ENCODE data around the gene PLXNA2. TPM values are rescaled to one million over a fixed set of nuclear protein-coding genes. Genes with fewer than 3 reads are reported as not detected.
A peak's percentile ranks its signal among the peaks of the same experiment; 100 is the strongest.

The PLXNA2 gene
- total and polyA plus RNA-seq, 2 of the 13 experiments (the other 11 are each of a cell fraction or from before 2014, with no cell fraction given): 1.1 to 2.1 TPM

DNA sequence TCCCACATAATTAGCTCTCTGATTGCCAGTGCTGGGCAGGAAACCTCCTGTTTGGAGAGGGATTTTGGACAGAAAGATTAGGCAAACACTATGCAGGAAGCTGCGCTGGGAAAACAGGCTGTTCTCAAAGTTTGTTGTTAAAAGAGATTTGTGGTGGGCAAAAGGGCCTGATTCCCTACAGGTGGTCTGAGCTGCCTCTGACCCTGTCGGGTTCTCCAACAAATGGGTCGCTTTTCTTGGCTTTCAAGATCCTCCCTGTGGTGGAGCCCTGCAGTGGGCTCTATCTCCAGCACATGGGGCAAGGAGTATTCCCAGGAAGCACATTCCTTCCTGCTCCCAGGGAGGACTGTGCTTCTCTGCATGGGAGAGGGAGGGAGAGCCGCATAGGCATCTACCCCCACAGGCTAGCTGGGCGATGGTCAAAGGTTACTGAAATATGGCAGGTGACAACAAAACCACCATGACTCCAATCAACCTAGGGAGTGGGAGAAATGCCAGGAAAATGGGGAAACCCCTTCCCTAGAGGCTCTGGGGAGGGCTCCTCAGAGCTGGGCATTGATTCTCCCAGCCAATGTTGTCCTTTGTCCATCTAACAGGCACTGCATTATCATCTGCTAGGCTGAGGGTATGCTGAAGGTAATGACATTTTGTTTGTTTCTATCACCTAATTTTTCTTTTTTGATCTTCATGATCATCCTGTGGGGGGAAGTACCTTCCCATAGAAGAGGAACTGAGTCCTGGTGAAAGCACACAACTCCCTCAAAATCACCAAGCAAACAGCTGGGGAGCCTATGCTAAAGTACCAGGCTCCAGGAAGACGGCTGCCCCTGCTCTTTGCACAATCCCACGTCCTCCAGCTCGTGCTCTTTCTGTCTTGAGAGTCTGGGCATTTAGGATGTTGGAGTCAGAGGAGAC is 85.3 kb downstream of the PLXNA2 start (continued):
- TF ChIP-seq, protein P1, sequence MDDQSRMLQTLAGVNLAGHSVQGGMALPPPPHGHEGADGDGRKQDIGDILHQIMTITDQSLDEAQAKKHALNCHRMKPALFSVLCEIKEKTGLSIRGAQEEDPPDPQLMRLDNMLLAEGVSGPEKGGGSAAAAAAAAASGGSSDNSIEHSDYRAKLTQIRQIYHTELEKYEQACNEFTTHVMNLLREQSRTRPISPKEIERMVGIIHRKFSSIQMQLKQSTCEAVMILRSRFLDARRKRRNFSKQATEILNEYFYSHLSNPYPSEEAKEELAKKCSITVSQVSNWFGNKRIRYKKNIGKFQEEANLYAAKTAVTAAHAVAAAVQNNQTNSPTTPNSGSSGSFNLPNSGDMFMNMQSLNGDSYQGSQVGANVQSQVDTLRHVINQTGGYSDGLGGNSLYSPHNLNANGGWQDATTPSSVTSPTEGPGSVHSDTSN (CRISPR knock-in tag; IDR thresholded peaks at IDR 0.05; ENCODE audit: borderline replicate concordance): no peak
- peak; percentile 14; the same call in 1 of the 2 replicates for TF ChIP-seq YEATS4 (CRISPR knock-in tag; IDR thresholded peaks at IDR 0.05; ENCODE audit: borderline replicate concordance)
- no peak for TF ChIP-seq ZNF251 (CRISPR knock-in tag; IDR thresholded peaks at IDR 0.05)
- no peak for TF ChIP-seq NAIF1 (CRISPR knock-in tag; IDR thresholded peaks at IDR 0.05; ENCODE audit: borderline replicate concordance)
- 0 out of 2 replicates have a peak, but pooled peaks have one; percentile 59 for TF ChIP-seq ZNF724P (CRISPR knock-in tag; IDR thresholded peaks at IDR 0.05; ENCODE audit: borderline replicate concordance)
- TF ChIP-seq ZNF746 (CRISPR knock-in tag; IDR thresholded peaks at IDR 0.05): peak; percentile 14; the same call in 1 of the 2 replicates
- no peak; the same call in 1 of the 2 replicates for TF ChIP-seq ZKSCAN8 (CRISPR knock-in tag; IDR thresholded peaks at IDR 0.05; ENCODE audit: borderline replicate concordance)
- TF ChIP-seq ZBTB1 (CRISPR knock-in tag; IDR thresholded peaks at IDR 0.05; ENCODE audit: borderline replicate concordance): no peak
- TF ChIP-seq, protein P2, sequence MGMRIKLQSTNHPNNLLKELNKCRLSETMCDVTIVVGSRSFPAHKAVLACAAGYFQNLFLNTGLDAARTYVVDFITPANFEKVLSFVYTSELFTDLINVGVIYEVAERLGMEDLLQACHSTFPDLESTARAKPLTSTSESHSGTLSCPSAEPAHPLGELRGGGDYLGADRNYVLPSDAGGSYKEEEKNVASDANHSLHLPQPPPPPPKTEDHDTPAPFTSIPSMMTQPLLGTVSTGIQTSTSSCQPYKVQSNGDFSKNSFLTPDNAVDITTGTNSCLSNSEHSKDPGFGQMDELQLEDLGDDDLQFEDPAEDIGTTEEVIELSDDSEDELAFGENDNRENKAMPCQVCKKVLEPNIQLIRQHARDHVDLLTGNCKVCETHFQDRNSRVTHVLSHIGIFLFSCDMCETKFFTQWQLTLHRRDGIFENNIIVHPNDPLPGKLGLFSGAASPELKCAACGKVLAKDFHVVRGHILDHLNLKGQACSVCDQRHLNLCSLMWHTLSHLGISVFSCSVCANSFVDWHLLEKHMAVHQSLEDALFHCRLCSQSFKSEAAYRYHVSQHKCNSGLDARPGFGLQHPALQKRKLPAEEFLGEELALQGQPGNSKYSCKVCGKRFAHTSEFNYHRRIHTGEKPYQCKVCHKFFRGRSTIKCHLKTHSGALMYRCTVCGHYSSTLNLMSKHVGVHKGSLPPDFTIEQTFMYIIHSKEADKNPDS (CRISPR knock-in tag; IDR thresholded peaks at IDR 0.05): no peak
- TF ChIP-seq, protein P3, sequence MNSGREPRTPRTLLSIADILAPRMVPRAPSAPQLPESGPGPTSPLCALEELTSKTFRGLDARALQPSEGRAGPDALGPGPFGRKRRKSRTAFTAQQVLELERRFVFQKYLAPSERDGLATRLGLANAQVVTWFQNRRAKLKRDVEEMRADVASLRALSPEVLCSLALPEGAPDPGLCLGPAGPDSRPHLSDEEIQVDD (CRISPR knock-in tag; IDR thresholded peaks at IDR 0.05; ENCODE audit: borderline replicate concordance): no peak
- no peak for TF ChIP-seq HMG20A (CRISPR knock-in tag; IDR thresholded peaks at IDR 0.05; ENCODE audit: borderline replicate concordance)
- TF ChIP-seq, protein P4, sequence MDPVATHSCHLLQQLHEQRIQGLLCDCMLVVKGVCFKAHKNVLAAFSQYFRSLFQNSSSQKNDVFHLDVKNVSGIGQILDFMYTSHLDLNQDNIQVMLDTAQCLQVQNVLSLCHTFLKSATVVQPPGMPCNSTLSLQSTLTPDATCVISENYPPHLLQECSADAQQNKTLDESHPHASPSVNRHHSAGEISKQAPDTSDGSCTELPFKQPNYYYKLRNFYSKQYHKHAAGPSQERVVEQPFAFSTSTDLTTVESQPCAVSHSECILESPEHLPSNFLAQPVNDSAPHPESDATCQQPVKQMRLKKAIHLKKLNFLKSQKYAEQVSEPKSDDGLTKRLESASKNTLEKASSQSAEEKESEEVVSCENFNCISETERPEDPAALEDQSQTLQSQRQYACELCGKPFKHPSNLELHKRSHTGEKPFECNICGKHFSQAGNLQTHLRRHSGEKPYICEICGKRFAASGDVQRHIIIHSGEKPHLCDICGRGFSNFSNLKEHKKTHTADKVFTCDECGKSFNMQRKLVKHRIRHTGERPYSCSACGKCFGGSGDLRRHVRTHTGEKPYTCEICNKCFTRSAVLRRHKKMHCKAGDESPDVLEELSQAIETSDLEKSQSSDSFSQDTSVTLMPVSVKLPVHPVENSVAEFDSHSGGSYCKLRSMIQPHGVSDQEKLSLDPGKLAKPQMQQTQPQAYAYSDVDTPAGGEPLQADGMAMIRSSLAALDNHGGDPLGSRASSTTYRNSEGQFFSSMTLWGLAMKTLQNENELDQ (CRISPR knock-in tag; IDR thresholded peaks at IDR 0.05; ENCODE audit: borderline replicate concordance): no peak
- TF ChIP-seq ISL2 (CRISPR knock-in tag; IDR thresholded peaks at IDR 0.05): peak; percentile 63
- 0 out of 2 replicates have a peak, but pooled peaks have one; percentile 31 for TF ChIP-seq CBFB (CRISPR knock-in tag; IDR thresholded peaks at IDR 0.05)
- no peak for TF ChIP-seq ZNF207 (IDR thresholded peaks at IDR 0.05; ENCODE audit: borderline replicate concordance)
- TF ChIP-seq LCORL (IDR thresholded peaks at IDR 0.05): no peak
- peak; percentile 85 for TF ChIP-seq LCORL (CRISPR knock-in tag; IDR thresholded peaks at IDR 0.05)
- TF ChIP-seq TBL1XR1 (IDR thresholded peaks at IDR 0.05; ENCODE audit: borderline replicate concordance, low read length, partially characterized antibody): no peak
- TF ChIP-seq, protein P5, sequence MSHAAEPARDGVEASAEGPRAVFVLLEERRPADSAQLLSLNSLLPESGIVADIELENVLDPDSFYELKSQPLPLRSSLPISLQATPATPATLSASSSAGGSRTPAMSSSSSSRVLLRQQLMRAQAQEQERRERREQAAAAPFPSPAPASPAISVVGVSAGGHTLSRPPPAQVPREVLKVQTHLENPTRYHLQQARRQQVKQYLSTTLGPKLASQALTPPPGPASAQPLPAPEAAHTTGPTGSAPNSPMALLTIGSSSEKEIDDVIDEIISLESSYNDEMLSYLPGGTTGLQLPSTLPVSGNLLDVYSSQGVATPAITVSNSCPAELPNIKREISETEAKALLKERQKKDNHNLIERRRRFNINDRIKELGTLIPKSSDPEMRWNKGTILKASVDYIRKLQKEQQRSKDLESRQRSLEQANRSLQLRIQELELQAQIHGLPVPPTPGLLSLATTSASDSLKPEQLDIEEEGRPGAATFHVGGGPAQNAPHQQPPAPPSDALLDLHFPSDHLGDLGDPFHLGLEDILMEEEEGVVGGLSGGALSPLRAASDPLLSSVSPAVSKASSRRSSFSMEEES (CRISPR knock-in tag; IDR thresholded peaks at IDR 0.05): peak; percentile 33; the same call in 1 of the 2 replicates
- no peak for TF ChIP-seq KMT2B (CRISPR knock-in tag; IDR thresholded peaks at IDR 0.05)

Data from HepG2 (cell line).